ENCODE results near the gene SPRTN. TPM values are rescaled to one million over a fixed set of nuclear protein-coding genes. Genes with fewer than 3 reads are reported as not detected.

SPRTN gene
- total and polyA plus RNA-seq, 2 donors (not counting 1 experiment from before 2014, with no cell fraction given), result 3.5 to 13.4 TPM

DNA sequence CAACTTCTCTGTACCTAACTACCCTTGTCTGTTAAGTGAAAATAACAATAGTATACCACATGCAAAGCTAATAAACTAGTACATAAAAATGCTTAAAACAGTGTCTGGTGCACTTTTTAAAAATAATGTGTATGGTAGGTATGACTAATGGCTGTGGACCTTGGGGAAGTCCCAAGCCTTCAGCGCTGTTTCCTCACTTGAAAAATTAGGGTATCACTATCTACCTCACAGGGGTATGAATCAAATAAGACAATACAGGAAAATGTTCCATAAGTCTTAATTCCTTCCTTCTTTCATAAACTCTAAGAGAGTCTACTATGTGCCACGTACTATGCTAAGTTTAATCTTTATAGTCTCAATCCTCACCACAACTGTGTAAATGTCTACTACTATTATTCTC lies 52.0 kb downstream of the SPRTN start:
- Histone ChIP-seq H3K27ac (ENCODE audit: low read length in 2 of 2) (no peak overlapping the region), H3K36me3 (replicated peaks in 1 of 2; ENCODE audit: control extremely low read depth in 1 of 2, control insufficient read depth in 1 of 2, extremely low read depth in 1 of 2, insufficient read depth in 2 of 2, low read length in 1 of 2) (peaks cover 0 to 2% of the 10 kb centered on the region in 2 experiments), H3K9me3 (ENCODE audit: control extremely low read depth in 1 of 3, control insufficient read depth in 2 of 3, insufficient read depth in 1 of 3, low read length in 2 of 3) (no peaks in the 10 kb centered on the region), H4K20me1 (ENCODE audit: control insufficient read depth, insufficient read depth, low read length, poor library complexity, severe bottlenecking) (peaks cover 58% of the 10 kb centered on the region), H3K4me2 (replicated peaks; ENCODE audit: low read depth, low read length, poor library complexity, severe bottlenecking) (no peak overlapping the region), H3K27me3 (replicated peaks in 1 of 4; ENCODE audit: control extremely low read depth in 1 of 4, control insufficient read depth in 3 of 4, insufficient read depth in 4 of 4, low read length in 3 of 4) (no peaks in the 10 kb centered on the region), H2AFZ (ENCODE audit: insufficient read depth, low read depth, low read length, poor library complexity, severe bottlenecking) (no peak overlapping the region), H3K79me2 (ENCODE audit: control insufficient read depth, insufficient read depth, low read length) (peaks cover 88% of the 10 kb centered on the region), H3K4me1 (ENCODE audit: control insufficient read depth in 2 of 2, insufficient read depth in 2 of 2, low read length in 2 of 2) (peaks cover 5 to 8% of the 10 kb centered on the region in 2 donors), H3K9ac (ENCODE audit: low read length) (no peak overlapping the region), H3K4me3 (ENCODE audit: control extremely low read depth in 1 of 5, extremely low read depth in 1 of 5, insufficient read depth in 1 of 5, low read depth in 2 of 5, low read length in 4 of 5) (no peak overlapping the region)
- intact Hi-C loops (cut with micrococcal nuclease), result no loop called here
- POLR2A ChIA-PET, result no interaction called here
- Mint-ChIP-seq H3K4me1 (peaks cover 52% of the 10 kb centered on the region), H3K27ac (no peak overlapping the region), H3K27me3 (no peaks in the 10 kb centered on the region), H3K9me3 (ENCODE audit: insufficient read depth) (no peaks in the 10 kb centered on the region), H3K4me3 (peak overlapping the region; percentile 26)
- WGBS (ENCODE audit: insufficient coverage), result no CpG with 5 or more reads among the region's 2 CpGs
- ATAC-seq (ENCODE audit: low read depth) (no peak), DNase-seq (no peak)
- CTCF ChIA-PET, result interaction anchor here (0.7 kb wide), 1 partner anchor 31 kb away, joined by 4 read pairs; no protein-coding TSS in a partner anchor
- TF ChIP-seq EZH2 (IDR thresholded peaks at IDR 0.05; ENCODE audit: borderline replicate concordance, insufficient read depth, low read depth, low read length, poor library complexity, severe bottlenecking) (no peak), CTCF (IDR thresholded peaks at IDR 0.05) (no peak)

GRCh38 chr1:231392389-231393131 lies 54.5 kb downstream of the SPRTN start:
- no peak for TF ChIP-seq EZH2 (IDR thresholded peaks at IDR 0.05; ENCODE audit: borderline replicate concordance, insufficient read depth, low read depth, low read length, poor library complexity, severe bottlenecking)
- no peak for TF ChIP-seq CTCF (IDR thresholded peaks at IDR 0.05)
- peaks cover 15 to 19% of the 10 kb centered on the region in 2 donors for H3K4me1 ChIP-seq (ENCODE audit: control insufficient read depth in 2 of 2, insufficient read depth in 2 of 2, low read length in 2 of 2)
- H3K79me2 ChIP-seq (ENCODE audit: control insufficient read depth, insufficient read depth, low read length), result peaks cover 90% of the 10 kb centered on the region
- H3K4me3 Mint-ChIP-seq, result no peak overlapping the region
- H3K4me1 Mint-ChIP-seq, result peaks cover 60% of the 10 kb centered on the region
- no peaks in the 10 kb centered on the region for H3K27me3 ChIP-seq (replicated peaks in 1 of 4; ENCODE audit: control extremely low read depth in 1 of 4, control insufficient read depth in 3 of 4, insufficient read depth in 4 of 4, low read length in 3 of 4)
- no peak overlapping the region for H3K27ac ChIP-seq (ENCODE audit: low read length in 2 of 2)
- no peak for DNase-seq
- ATAC-seq (ENCODE audit: low read depth), result no peak
- H2AFZ ChIP-seq (ENCODE audit: insufficient read depth, low read depth, low read length, poor library complexity, severe bottlenecking), result no peak overlapping the region
- ChIA-PET POLR2A (no interaction called here), CTCF (interaction anchor here (1.2 kb wide), 1 partner anchor 28 kb away, joined by 3 read pairs; no protein-coding TSS in a partner anchor)
- H3K9me3 Mint-ChIP-seq (ENCODE audit: insufficient read depth), result no peaks in the 10 kb centered on the region
- no peak overlapping the region for H3K9ac ChIP-seq (ENCODE audit: low read length)
- no peaks in the 10 kb centered on the region for H3K9me3 ChIP-seq (ENCODE audit: control extremely low read depth in 1 of 3, control insufficient read depth in 2 of 3, insufficient read depth in 1 of 3, low read length in 2 of 3)
- H3K27ac Mint-ChIP-seq, result no peak overlapping the region
- H3K4me2 ChIP-seq (replicated peaks; ENCODE audit: low read depth, low read length, poor library complexity, severe bottlenecking), result no peak overlapping the region
- H4K20me1 ChIP-seq (ENCODE audit: control insufficient read depth, insufficient read depth, low read length, poor library complexity, severe bottlenecking), result peaks cover 51% of the 10 kb centered on the region
- intact Hi-C loops (cut with micrococcal nuclease), result no loop called here
- no peak overlapping the region for H3K4me3 ChIP-seq (ENCODE audit: control extremely low read depth in 1 of 5, extremely low read depth in 1 of 5, insufficient read depth in 1 of 5, low read depth in 2 of 5, low read length in 4 of 5)
- H3K27me3 Mint-ChIP-seq, result no peaks in the 10 kb centered on the region
- peaks cover 0 to 2% of the 10 kb centered on the region in 2 experiments for H3K36me3 ChIP-seq (replicated peaks in 1 of 2; ENCODE audit: control extremely low read depth in 1 of 2, control insufficient read depth in 1 of 2, extremely low read depth in 1 of 2, insufficient read depth in 2 of 2, low read length in 1 of 2)
- WGBS (ENCODE audit: insufficient coverage), result 85% methylated on average over 1 of the region's 1 CpG
